SK-N-SH (cell line): ENCODE measurements around the gene ATF6B. TPM values are rescaled to one million over a fixed set of nuclear protein-coding genes. Genes with fewer than 3 reads are reported as not detected.

Source experiments
- CTCF ChIA-PET: fragments of 300-600, 350-600 bp; formaldehyde crosslinking; extraction: SDS; loops from one replicate; lab custom pipeline; 2021; lab: Yijun Ruan, JAX
- POLR2A ChIA-PET: fragments of 350-600 bp; sonication (Branson Sonifier 250); formaldehyde crosslinking; extraction: SDS; loops from one replicate; lab custom pipeline; 2020; ENCODE audit warnings: antibody characterized with exemption, inconsistent platforms; lab: Yijun Ruan, JAX
- DNase-seq: peaks from one replicate; pipeline ENCODE4 v3.0.0; 2012
- H2AFZ ChIP-seq: fragments of 200-600 bp; sonication (generic); 2 replicates; pipeline ENCODE4 v1.8.1; 2016; ENCODE audit warnings: antibody characterized with exemption, mild to moderate bottlenecking, low read depth
- H3F3A ChIP-seq: fragments of 200-600 bp; sonication (generic); replicated peaks from 2 replicates; pipeline ENCODE3; 2016; ENCODE audit warnings: antibody characterized with exemption, mild to moderate bottlenecking; ENCODE audit not compliant: insufficient read depth
- H3K27ac ChIP-seq, 2 experiments: fragments of 200-500 bp in 1 of 2; fragments of 200-600 bp in 1 of 2; sonication (Bioruptor generic) in 1 of 2; sonication (generic), shearing (Covaris generic) in 1 of 2; 2 replicates each; pipeline versions ENCODE4 v1.5.1 to v1.6.1; 2014 to 2016; ENCODE audit warnings: low read depth in 2 of 2, inconsistent platforms in 1 of 2, low read length in 1 of 2, mild to moderate bottlenecking in 1 of 2, mixed read lengths in 1 of 2
- H3K27me3 ChIP-seq: fragments of 200-600 bp; sonication (generic), shearing (Covaris generic); 2 replicates; pipeline ENCODE4 v1.6.1; 2016; ENCODE audit warnings: mixed run types; ENCODE audit not compliant: insufficient read depth
- H3K36me3 ChIP-seq, 2 experiments: fragments of 200-500 bp in 1 of 2; fragments of 200-600 bp in 1 of 2; sonication (Bioruptor generic) in 1 of 2; sonication (generic) in 1 of 2; replicated peaks in 1 of 2; 2 replicates each; pipeline versions ENCODE3 to v1.5.1; 2014 to 2016; ENCODE audit warnings: low read length in 1 of 2, mild to moderate bottlenecking in 1 of 2; ENCODE audit not compliant: insufficient read depth in 2 of 2, control insufficient read depth in 1 of 2
- H3K4me1 ChIP-seq, 2 experiments: fragments of 200-500 bp in 1 of 2; fragments of 200-600 bp in 1 of 2; sonication (Bioruptor generic) in 1 of 2; sonication (generic), shearing (Covaris generic) in 1 of 2; 2 replicates each; pipeline versions ENCODE4 v1.5.1 to v1.6.1; 2014 to 2016; ENCODE audit warnings: low read depth in 1 of 2, low read length in 1 of 2, mixed run types in 1 of 2; ENCODE audit not compliant: insufficient read depth in 2 of 2, control insufficient read depth in 1 of 2
- H3K4me2 ChIP-seq: fragments of 200-600 bp; sonication (generic), shearing (Covaris generic); 2 replicates; pipeline ENCODE4 v1.6.1; 2017; ENCODE audit warnings: mixed run types
- H3K4me3 ChIP-seq, 2 experiments: fragments of 200-500 bp in 1 of 2; fragments of 200-600 bp in 1 of 2; sonication (Bioruptor generic) in 1 of 2; sonication (generic), shearing (Covaris generic) in 1 of 2; 2 replicates each; pipeline versions ENCODE4 v1.5.1 to v1.8.1; 2014 to 2016; ENCODE audit warnings: low read depth in 2 of 2, inconsistent platforms in 1 of 2, low read length in 1 of 2, mild to moderate bottlenecking in 1 of 2, mixed read lengths in 1 of 2, moderate library complexity in 1 of 2
- H3K79me2 ChIP-seq: fragments of 200-600 bp; sonication (generic); 2 replicates; pipeline ENCODE4 v1.8.1; 2017; ENCODE audit warnings: mild to moderate bottlenecking; ENCODE audit not compliant: insufficient read depth
- H3K9ac ChIP-seq: fragments of 200-600 bp; sonication (generic); 2 replicates; pipeline ENCODE4 v1.6.1; 2017; ENCODE audit warnings: mixed run types
- H3K9me2 ChIP-seq: fragments of 200-600 bp; sonication (generic); 2 replicates; pipeline ENCODE4 v1.6.1; 2017; ENCODE audit warnings: mixed run types
- H3K9me3 ChIP-seq: fragments of 200-600 bp; sonication (generic); 2 replicates; pipeline ENCODE4 v1.6.1; 2017; ENCODE audit warnings: mixed run types, mild to moderate bottlenecking, moderate library complexity
- H4K20me1 ChIP-seq: fragments of 200-600 bp; sonication (generic); 2 replicates; pipeline ENCODE4 v1.6.1; 2017; ENCODE audit warnings: mild to moderate bottlenecking, mixed run types; ENCODE audit not compliant: insufficient read depth
- ELF1 ChIP-seq: IDR thresholded peaks from 2 replicates; pipeline ENCODE4 v1.4.0; 2012
- EP300 ChIP-seq, 2 experiments: IDR thresholded peaks; 2 replicates each; pipeline versions ENCODE4 v1.4.0 to v1.6.1; 2012; ENCODE audit warnings: borderline replicate concordance in 1 of 2, low read depth in 1 of 2, low read length in 1 of 2
- EZH2phosphoT487 ChIP-seq: fragments of 200-600 bp; sonication (generic); IDR thresholded peaks from 2 replicates; pipeline ENCODE4 v1.6.1; 2017; ENCODE audit warnings: low read depth, mixed run types, mild to moderate bottlenecking, antibody characterized with exemption, moderate library complexity, borderline replicate concordance
- FOSL2 ChIP-seq: IDR thresholded peaks from 2 replicates; pipeline ENCODE4 v1.4.0; 2012; ENCODE audit warnings: low read depth, mild to moderate bottlenecking, moderate library complexity, borderline replicate concordance
- GABPA ChIP-seq: IDR thresholded peaks from 2 replicates; pipeline ENCODE4 v1.4.0; 2012; ENCODE audit warnings: low read depth, mild to moderate bottlenecking
- JUND ChIP-seq: IDR thresholded peaks from 2 replicates; pipeline ENCODE4 v1.4.0; 2012
- MAX ChIP-seq: IDR thresholded peaks from 2 replicates; pipeline ENCODE4 v1.4.0; 2012; ENCODE audit warnings: low read depth
- NFIC ChIP-seq: IDR thresholded peaks from 2 replicates; pipeline ENCODE4 v1.4.0; 2012; ENCODE audit warnings: borderline replicate concordance
- NRF1 ChIP-seq: IDR thresholded peaks from 2 replicates; pipeline ENCODE4 v1.6.1; 2012; ENCODE audit warnings: low read depth, mild to moderate bottlenecking, low read length
- PBX3 ChIP-seq: IDR thresholded peaks from 2 replicates; pipeline ENCODE4; 2012
- POLR2AphosphoS5 ChIP-seq: IDR thresholded peaks from 2 replicates; pipeline ENCODE4 v1.6.1; 2012; ENCODE audit warnings: low read depth, low read length
- RAD21 ChIP-seq: IDR thresholded peaks from 2 replicates; pipeline ENCODE4 v1.6.1; 2012; ENCODE audit warnings: mild to moderate bottlenecking, low read length
- REST ChIP-seq: IDR thresholded peaks from 2 replicates; pipeline ENCODE4 v1.6.1; 2012; ENCODE audit warnings: mild to moderate bottlenecking, low read depth, low read length, moderate library complexity
- RFX5 ChIP-seq: IDR thresholded peaks from 2 replicates; pipeline ENCODE4 v1.6.1; 2012; ENCODE audit warnings: mild to moderate bottlenecking, improper control_type of control experiment, low read length
- RXRA ChIP-seq: IDR thresholded peaks from 2 replicates; pipeline ENCODE4 v1.4.0; 2012; ENCODE audit warnings: low read depth, mild to moderate bottlenecking, borderline replicate concordance
- TAF1 ChIP-seq: IDR thresholded peaks from 2 replicates; pipeline ENCODE4 v1.6.1; 2012; ENCODE audit warnings: low read depth, mild to moderate bottlenecking, low read length, moderate library complexity, borderline replicate concordance
- TEAD4 ChIP-seq: IDR thresholded peaks from 2 replicates; pipeline ENCODE4 v1.4.0; 2012; ENCODE audit warnings: mild to moderate bottlenecking, borderline replicate concordance; ENCODE audit not compliant: insufficient read depth
- USF1 ChIP-seq: IDR thresholded peaks from 2 replicates; pipeline ENCODE4 v1.4.0; 2012; ENCODE audit warnings: low read depth, borderline replicate concordance
- USF2 ChIP-seq: fragments of 150-350 bp; IDR thresholded peaks from 2 replicates; pipeline ENCODE4 v1.6.1; 2017; ENCODE audit warnings: antibody characterized with exemption, low read length, low read depth, borderline replicate concordance
- YY1 ChIP-seq: IDR thresholded peaks from 2 replicates; pipeline ENCODE4 v1.4.0; 2012; ENCODE audit warnings: low read depth, mild to moderate bottlenecking
- ZBTB33 ChIP-seq: IDR thresholded peaks from 2 replicates; pipeline ENCODE4 v1.4.0; 2012; ENCODE audit warnings: low read depth, borderline replicate concordance
- WGBS: methylation state at CpG from one replicate; pipeline ENCODE4 v1.1.6; 2017; ENCODE audit warnings: low lambda C conversion rate; 5-methylcytosine and 5-hydroxymethylcytosine counted together
- polyA plus RNA-seq, 3 experiments: library from polyadenylated mRNA; depleted of rRNA; stranded (reverse); fragments of >200 nt; gene quantifications; 2 replicates each; pipeline ENCODE4 v1.2.3, GENCODE V29; 2012

ATF6B gene
- polyA plus RNA-seq, 1 of the 3 experiments (the other 2 are of a cell fraction) = 61.3 TPM

GRCh38 chr6:32127717-32128592 lies at the start of gene ATF6B (continued):
- TF ChIP-seq TAF1 (peak; percentile 71; the same call in 1 of the 2 replicates), ELF1 (peak; percentile 95), PBX3 (peak; percentile 59), FOSL2 (no peak; the same call in 1 of the 2 replicates), YY1 (peak; percentile 93), NRF1 (peak; percentile 84), RFX5 (peak; percentile 71; the same call in 1 of the 2 replicates), MAX (peak; percentile 64), NFIC (no peak), RXRA (no peak), TEAD4 (no peak), POLR2AphosphoS5 (peak; percentile 68), EP300 (IDR thresholded peaks at IDR 0.05; ENCODE audit: borderline replicate concordance in 1 of 2, low read depth in 1 of 2, low read length in 1 of 2) (no peak)
- TF ChIP-seq, all 33 proteins: peak for 15

- Histone ChIP-seq H3K36me3 (peaks cover 9 to 12% of the 10 kb centered on the region in 2 experiments), H3K4me1 (peaks cover 12 to 40% of the 10 kb centered on the region in 2 experiments; a peak in 3 of 4 replicates), H4K20me1 (no peaks in the 10 kb centered on the region), H2AFZ (peak overlapping the region; percentile 88), H3K27ac (peak overlapping the region; percentile 98 to 99), H3K4me2 (peak overlapping the region; percentile 81), H3K4me3 (peak overlapping the region; percentile 84 to 99), H3K9ac (peak overlapping the region; percentile 84), H3F3A (peaks cover 13% of the 10 kb centered on the region), H3K27me3 (no peaks in the 10 kb centered on the region), H3K9me2 (no peaks in the 10 kb centered on the region), H3K79me2 (peaks cover 47% of the 10 kb centered on the region), H3K9me3 (no peaks in the 10 kb centered on the region)
- WGBS = 3% methylated on average over 19 of the region's 20 CpGs
- CTCF ChIA-PET = interaction anchor here (1.4 to 1.6 kb wide), 2 partner anchors 18 to 129 kb away, joined by 4 read pairs; no protein-coding TSS in a partner anchor
- peak; percentile 55 for DNase-seq
- POLR2A ChIA-PET = interaction anchor here (1.3 to 4.1 kb wide), 6 partner anchors 13 to 794 kb away, joined by 5 to 22 read pairs (median 6); partner anchors contain the start of genes ATF6B, FKBPL, PBX2 and PRRT1
- TF ChIP-seq USF1 (no peak), REST (no peak), GABPA (peak; percentile 33; the same call in 1 of the 2 replicates), ZBTB33 (no peak), FOSL2 (no peak), RAD21 (no peak), EZH2phosphoT487 (no peak), JUND (no peak), YY1 (peak; percentile 79), RXRA (no peak; the same call in 1 of the 2 replicates), USF2 (no peak)
Measured at GRCh38 chr6:32177183-32177787, 49.2 kb upstream of the ATF6B start.
